Karpas-422 (cell line): ENCODE data around the gene KMT5B. TPM values are rescaled to one million over a fixed set of nuclear protein-coding genes. Genes with fewer than 3 reads are reported as not detected.
A peak's percentile ranks its signal among the peaks of the same experiment; 100 is the strongest.

Source experiments
- DNase-seq: peaks from one replicate; pipeline ENCODE4 v3.0.0-alpha.2; 2015
- H2AFZ ChIP-seq: fragments of 200-600 bp; sonication (generic); 2 replicates; pipeline ENCODE4 v1.6.1; 2014; ENCODE audit warnings: antibody characterized with exemption, low read length, mixed read lengths
- H3K27ac ChIP-seq: fragments of 200-600 bp; sonication (generic); 2 replicates; pipeline ENCODE4 v1.5.1; 2014; ENCODE audit warnings: mild to moderate bottlenecking, low read length, moderate library complexity
- H3K27me3 ChIP-seq: fragments of 200-600 bp; sonication (generic); 2 replicates; pipeline ENCODE4 v1.6.1; 2014; ENCODE audit warnings: low read length, mixed read lengths
- H3K36me3 ChIP-seq: fragments of 200-600 bp; sonication (generic); 2 replicates; pipeline ENCODE4 v1.6.1; 2014; ENCODE audit warnings: low read length, mixed read lengths; ENCODE audit not compliant: insufficient read depth
- H3K4me1 ChIP-seq: fragments of 200-600 bp; sonication (generic); 2 replicates; pipeline ENCODE4 v1.6.1; 2014; ENCODE audit warnings: mild to moderate bottlenecking, low read length, mixed read lengths
- H3K4me2 ChIP-seq: fragments of 200-600 bp; sonication (generic); 2 replicates; pipeline ENCODE4 v1.6.1; 2014; ENCODE audit warnings: low read length, low read depth, mild to moderate bottlenecking; ENCODE audit not compliant: poor library complexity, severe bottlenecking
- H3K4me3 ChIP-seq: fragments of 200-600 bp; sonication (generic); 2 replicates; pipeline ENCODE4 v1.5.1; 2014; ENCODE audit warnings: mild to moderate bottlenecking, antibody characterized with exemption, low read length, mixed read lengths
- H3K79me2 ChIP-seq: fragments of 200-600 bp; sonication (generic); 2 replicates; pipeline ENCODE4 v1.6.1; 2014; ENCODE audit warnings: mild to moderate bottlenecking, low read length, mixed read lengths
- H3K9ac ChIP-seq: fragments of 200-600 bp; sonication (generic); 2 replicates; pipeline ENCODE4 v1.6.0; 2014; ENCODE audit warnings: low read length
- H3K9me2 ChIP-seq: fragments of 200-600 bp; sonication (generic), shearing (Covaris generic); replicated peaks from 2 replicates; pipeline ENCODE4 v1.6.0; 2014; ENCODE audit warnings: mild to moderate bottlenecking, low read length, moderate library complexity; ENCODE audit not compliant: insufficient read depth
- H3K9me3 ChIP-seq: fragments of 300-700, 200-600 bp; sonication (generic); 2 replicates; pipeline ENCODE4 v1.6.1; 2014; ENCODE audit warnings: low read length, mixed read lengths
- H4K20me1 ChIP-seq: fragments of 200-600 bp; sonication (generic); 2 replicates; pipeline ENCODE4 v1.6.1; 2014; ENCODE audit warnings: mild to moderate bottlenecking, antibody characterized with exemption, low read length, low read depth; ENCODE audit not compliant: insufficient read depth
- total RNA-seq: library from RNA; depleted of rRNA; stranded (reverse); fragments of >200 nt; shearing (Covaris generic); gene quantifications from 2 replicates; pipeline ENCODE4 v1.2.3, GENCODE V29; 2014; ENCODE audit warnings: low replicate concordance

Gene KMT5B
- total RNA-seq, 1 experiment from 2014 or later: 21.2 TPM

- Histone ChIP-seq H3K4me1 (peaks cover 21% of the 10 kb centered on the region), H3K9ac (no peak overlapping the region), H3K36me3 (peaks cover 11% of the 10 kb centered on the region; the same call in 1 of the 2 replicates), H3K27ac (0 out of 2 replicates have a peak overlapping the region, but pooled peaks have one; percentile 1), H4K20me1 (no peaks in the 10 kb centered on the region), H3K4me2 (no peak overlapping the region), H2AFZ (no peak overlapping the region), H3K9me3 (no peaks in the 10 kb centered on the region), H3K79me2 (peaks cover 67% of the 10 kb centered on the region), H3K9me2 (no peaks in the 10 kb centered on the region), H3K4me3 (no peak overlapping the region), H3K27me3 (no peaks in the 10 kb centered on the region)
- DNase-seq: no peak
Measured at GRCh38 chr11:68189082-68189481, 24.0 kb downstream of the KMT5B start.

- Histone ChIP-seq H4K20me1 (no peaks in the 10 kb centered on the region), H2AFZ (no peak overlapping the region), H3K9ac (no peak overlapping the region), H3K27ac (no peak overlapping the region), H3K4me2 (no peak overlapping the region), H3K79me2 (peaks cover 37% of the 10 kb centered on the region), H3K9me3 (no peaks in the 10 kb centered on the region), H3K4me3 (no peak overlapping the region), H3K9me2 (no peaks in the 10 kb centered on the region), H3K36me3 (peaks cover 11% of the 10 kb centered on the region; the same call in 1 of the 2 replicates), H3K27me3 (no peaks in the 10 kb centered on the region), H3K4me1 (peaks cover 6% of the 10 kb centered on the region; the same call in 1 of the 2 replicates)
- no peak for DNase-seq
Measured at GRCh38 chr11:68186061-68186460, 27.0 kb downstream of the KMT5B start.

- no peak for DNase-seq
- Histone ChIP-seq H3K27me3 (no peaks in the 10 kb centered on the region), H3K4me3 (no peak overlapping the region), H3K9ac (no peak overlapping the region), H3K9me3 (no peaks in the 10 kb centered on the region), H4K20me1 (no peaks in the 10 kb centered on the region), H3K9me2 (no peaks in the 10 kb centered on the region), H3K4me2 (no peak overlapping the region), H3K4me1 (peaks cover 6% of the 10 kb centered on the region; the same call in 1 of the 2 replicates), H3K79me2 (peaks cover 2% of the 10 kb centered on the region; the same call in 1 of the 2 replicates), H3K36me3 (peaks cover 11% of the 10 kb centered on the region; the same call in 1 of the 2 replicates), H3K27ac (no peak overlapping the region; the same call in 1 of the 2 replicates), H2AFZ (no peak overlapping the region)
Measured at GRCh38 chr11:68181719-68182451, 31.2 kb downstream of the KMT5B start.

GRCh38 chr11:68179847-68180246 lies 33.2 kb downstream of the KMT5B start:
- no peaks in the 10 kb centered on the region for H4K20me1 ChIP-seq
- no peak overlapping the region for H3K27ac ChIP-seq
- no peak overlapping the region for H3K4me3 ChIP-seq
- H3K9me3 ChIP-seq: no peaks in the 10 kb centered on the region
- H2AFZ ChIP-seq: no peak overlapping the region
- peaks cover 6% of the 10 kb centered on the region; the same call in 1 of the 2 replicates for H3K4me1 ChIP-seq
- H3K9me2 ChIP-seq: no peaks in the 10 kb centered on the region
- no peaks in the 10 kb centered on the region for H3K79me2 ChIP-seq
- no peak overlapping the region for H3K9ac ChIP-seq
- H3K36me3 ChIP-seq: peaks cover 8% of the 10 kb centered on the region; the same call in 1 of the 2 replicates
- no peak for DNase-seq
- H3K4me2 ChIP-seq: no peak overlapping the region
- H3K27me3 ChIP-seq: no peaks in the 10 kb centered on the region

- no peak overlapping the region for H3K27ac ChIP-seq
- no peaks in the 10 kb centered on the region for H4K20me1 ChIP-seq
- H3K36me3 ChIP-seq: peaks cover 19% of the 10 kb centered on the region; the same call in 1 of the 2 replicates
- H2AFZ ChIP-seq: no peak overlapping the region
- H3K9me3 ChIP-seq: no peaks in the 10 kb centered on the region
- no peaks in the 10 kb centered on the region for H3K27me3 ChIP-seq
- peaks cover 6% of the 10 kb centered on the region; the same call in 1 of the 2 replicates for H3K4me1 ChIP-seq
- no peak overlapping the region for H3K9ac ChIP-seq
- no peaks in the 10 kb centered on the region for H3K79me2 ChIP-seq
- no peak for DNase-seq
- no peak overlapping the region for H3K4me3 ChIP-seq
- H3K4me2 ChIP-seq: no peak overlapping the region
- no peaks in the 10 kb centered on the region for H3K9me2 ChIP-seq
Measured at GRCh38 chr11:68177877-68178276, 35.2 kb downstream of the KMT5B start.

DNA sequence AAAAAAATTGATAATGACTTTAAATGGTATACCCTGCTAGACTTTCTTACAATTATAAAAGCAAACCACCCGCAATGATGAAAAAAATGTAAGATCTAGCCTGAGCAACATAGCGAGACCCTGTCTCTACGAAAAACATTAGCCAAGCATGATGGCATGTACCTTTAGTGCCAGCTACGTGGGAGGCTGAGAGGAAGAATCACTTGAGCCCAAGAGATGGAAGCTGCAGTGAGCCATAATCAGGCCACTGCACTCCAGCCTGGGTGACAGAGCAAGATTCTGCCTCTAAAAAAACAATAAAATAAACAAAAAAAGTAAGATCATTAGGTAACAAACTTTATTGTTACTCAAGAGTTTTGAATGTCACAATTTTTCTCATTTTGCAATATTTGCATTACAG lies 39.2 kb downstream of the KMT5B start:
- Histone ChIP-seq H3K36me3 (peaks cover 33% of the 10 kb centered on the region; the same call in 1 of the 2 replicates), H3K4me2 (no peak overlapping the region), H3K9me2 (no peaks in the 10 kb centered on the region), H3K27ac (no peak overlapping the region), H2AFZ (no peak overlapping the region), H3K9me3 (no peaks in the 10 kb centered on the region), H3K9ac (no peak overlapping the region), H3K79me2 (no peaks in the 10 kb centered on the region), H4K20me1 (no peaks in the 10 kb centered on the region), H3K4me3 (no peak overlapping the region), H3K27me3 (no peaks in the 10 kb centered on the region), H3K4me1 (no peaks in the 10 kb centered on the region)
- DNase-seq: no peak

GRCh38 chr11:68169442-68169841 lies 43.7 kb downstream of the KMT5B start:
- no peak overlapping the region for H3K4me2 ChIP-seq
- no peaks in the 10 kb centered on the region for H3K9me3 ChIP-seq
- H3K79me2 ChIP-seq: no peaks in the 10 kb centered on the region
- no peaks in the 10 kb centered on the region for H4K20me1 ChIP-seq
- H3K9ac ChIP-seq: no peak overlapping the region
- DNase-seq: no peak
- no peaks in the 10 kb centered on the region for H3K27me3 ChIP-seq
- no peak overlapping the region for H3K4me3 ChIP-seq
- H3K27ac ChIP-seq: no peak overlapping the region
- no peak overlapping the region for H2AFZ ChIP-seq
- no peaks in the 10 kb centered on the region for H3K4me1 ChIP-seq
- H3K36me3 ChIP-seq: peaks cover 40% of the 10 kb centered on the region; the same call in 1 of the 2 replicates
- H3K9me2 ChIP-seq: no peaks in the 10 kb centered on the region

GRCh38 chr11:68168694-68169093 lies 44.4 kb downstream of the KMT5B start:
- H3K4me1 ChIP-seq: no peaks in the 10 kb centered on the region
- no peak overlapping the region for H3K9ac ChIP-seq
- no peaks in the 10 kb centered on the region for H3K27me3 ChIP-seq
- H4K20me1 ChIP-seq: no peaks in the 10 kb centered on the region
- no peak overlapping the region for H2AFZ ChIP-seq
- no peak overlapping the region for H3K27ac ChIP-seq
- no peak overlapping the region for H3K4me2 ChIP-seq
- peaks cover 33% of the 10 kb centered on the region; the same call in 1 of the 2 replicates for H3K36me3 ChIP-seq
- H3K4me3 ChIP-seq: no peak overlapping the region
- no peaks in the 10 kb centered on the region for H3K9me3 ChIP-seq
- no peaks in the 10 kb centered on the region for H3K79me2 ChIP-seq
- DNase-seq: no peak
- H3K9me2 ChIP-seq: no peaks in the 10 kb centered on the region
